ENCODE results near the gene CNPY1. TPM values are rescaled to one million over a fixed set of nuclear protein-coding genes. Genes with fewer than 3 reads are reported as not detected.

CNPY1 gene
- total RNA-seq, 1 donor from 2014 or later: not detected

DNA sequence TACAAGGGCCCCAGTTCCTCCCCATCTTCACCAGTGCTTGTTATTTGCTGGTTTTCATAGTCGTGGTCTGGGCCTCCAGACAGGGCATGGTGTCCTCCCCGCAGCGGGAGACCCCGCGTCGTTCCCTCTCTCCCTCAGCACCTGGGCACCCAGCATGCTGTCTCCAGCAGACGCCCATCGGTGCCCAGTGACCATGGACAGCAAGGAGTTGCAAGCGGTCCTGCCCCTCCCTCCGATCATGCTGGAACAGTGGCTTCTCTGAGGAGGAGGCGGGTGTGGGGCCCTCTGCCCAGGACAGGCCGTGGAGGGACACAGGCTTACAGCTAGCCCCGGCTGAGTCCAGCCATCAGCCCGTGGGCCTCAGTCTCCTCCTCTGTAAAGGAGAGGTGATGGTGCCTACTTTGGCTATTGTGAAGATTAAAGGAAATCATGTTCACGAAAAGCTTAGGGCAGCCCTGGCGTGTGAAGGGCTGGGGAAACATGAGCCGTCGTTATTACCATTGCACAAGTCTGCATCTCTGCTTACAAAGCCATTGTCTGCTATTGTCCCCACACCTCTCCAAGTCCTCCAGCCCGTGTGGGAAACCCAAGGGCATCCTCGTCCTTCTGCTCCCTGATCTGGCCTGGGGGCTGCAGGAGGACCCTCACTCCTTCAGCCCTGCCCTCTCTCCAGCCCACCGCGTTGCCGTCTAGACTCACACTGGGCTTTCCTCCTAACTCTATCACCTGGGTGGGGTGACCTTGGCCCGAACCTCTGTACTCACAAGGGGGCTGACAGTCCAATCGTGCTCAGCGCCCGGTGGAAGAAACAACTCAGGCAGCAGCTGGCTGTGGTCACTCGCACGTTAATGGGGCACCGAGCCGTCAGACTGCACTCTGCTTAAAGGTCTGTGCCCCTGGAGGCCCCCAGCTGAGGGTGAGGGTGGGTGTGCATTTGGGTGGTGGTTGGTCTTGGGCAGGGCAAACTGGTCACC, 58.6 kb downstream of the CNPY1 start:
- ATAC-seq: no peak
- DNase-seq (ENCODE audit: missing footprints): no peak
- intact Hi-C loops (cut with DNase I): no loop called here

- no peak for DNase-seq (ENCODE audit: missing footprints)
- no peak for ATAC-seq
- intact Hi-C loops (cut with DNase I): no loop called here
These were observed 59.4 kb downstream of the CNPY1 start for GRCh38 chr7:155486783-155487508.

DNA sequence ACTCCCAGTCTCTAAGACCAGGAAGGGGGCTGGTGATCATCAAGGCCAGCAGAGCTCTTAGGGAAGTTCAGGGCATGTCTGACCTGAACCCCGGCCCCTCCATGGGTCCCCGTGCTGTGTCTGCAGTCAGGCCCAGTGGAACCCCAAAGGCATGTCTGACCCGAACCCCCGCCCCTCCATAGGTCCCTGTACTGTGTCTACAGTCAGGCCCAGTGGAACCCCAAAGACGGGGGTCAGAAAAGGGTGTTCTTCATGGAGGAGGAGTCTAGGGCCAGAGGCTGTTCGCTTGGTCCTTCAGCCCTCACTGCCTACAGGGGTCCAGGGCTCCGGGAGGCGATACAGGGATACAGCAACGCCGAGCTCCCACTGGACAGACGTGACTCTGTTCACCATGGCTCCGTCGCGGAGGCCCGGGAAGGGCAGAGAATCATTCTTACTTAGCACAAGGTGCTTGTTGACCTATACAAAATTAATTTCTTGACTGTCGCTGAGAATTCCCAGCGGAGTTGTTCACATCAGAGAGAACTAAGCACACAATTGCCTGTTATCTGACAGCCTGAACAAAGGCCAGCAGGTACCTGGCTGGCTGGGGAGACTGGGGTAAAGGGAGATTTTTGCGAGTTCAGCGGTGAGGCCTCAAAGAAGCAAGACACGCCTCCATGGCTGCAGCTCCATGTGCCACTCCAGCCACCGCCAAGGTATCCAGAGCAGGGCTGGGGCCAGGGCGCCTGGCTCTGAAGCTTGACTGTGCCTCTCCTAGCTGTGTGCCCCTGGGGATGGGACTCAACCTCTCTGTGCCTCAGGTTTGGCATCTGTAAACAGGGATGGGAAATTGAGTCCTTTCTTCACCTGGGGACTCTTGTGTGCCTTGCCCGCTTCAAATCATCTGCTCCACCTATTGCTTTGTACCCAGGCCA, 61.6 kb downstream of the CNPY1 start:
- intact Hi-C loops (cut with DNase I): no loop called here
- ATAC-seq (no peak), DNase-seq (ENCODE audit: missing footprints) (no peak)

DNA sequence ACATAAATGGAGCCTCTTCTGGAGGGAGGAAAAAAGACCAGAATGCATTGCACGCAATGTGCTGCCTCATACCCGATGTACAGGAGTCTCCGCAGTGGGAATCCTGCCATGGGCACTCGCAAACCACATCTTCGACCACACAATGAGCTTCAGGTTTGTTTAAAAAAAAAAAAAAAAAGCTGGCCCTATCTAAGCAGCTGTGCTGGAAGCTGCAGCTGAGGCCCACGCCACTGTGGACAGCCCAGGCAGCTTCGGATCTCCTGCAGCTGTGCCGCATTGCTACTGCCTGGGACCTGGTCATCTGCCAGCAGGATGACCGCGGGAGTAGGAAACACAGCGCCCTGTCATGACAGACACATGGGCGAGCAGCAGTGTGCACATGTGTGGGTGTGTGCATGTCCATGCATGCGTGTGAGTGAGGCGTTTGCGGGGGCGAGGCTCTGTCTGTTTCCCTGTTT, 62.5 kb downstream of the CNPY1 start:
- DNase-seq (ENCODE audit: missing footprints): no peak
- intact Hi-C loops (cut with DNase I): no loop called here
- ATAC-seq: peak; percentile 28

DNA sequence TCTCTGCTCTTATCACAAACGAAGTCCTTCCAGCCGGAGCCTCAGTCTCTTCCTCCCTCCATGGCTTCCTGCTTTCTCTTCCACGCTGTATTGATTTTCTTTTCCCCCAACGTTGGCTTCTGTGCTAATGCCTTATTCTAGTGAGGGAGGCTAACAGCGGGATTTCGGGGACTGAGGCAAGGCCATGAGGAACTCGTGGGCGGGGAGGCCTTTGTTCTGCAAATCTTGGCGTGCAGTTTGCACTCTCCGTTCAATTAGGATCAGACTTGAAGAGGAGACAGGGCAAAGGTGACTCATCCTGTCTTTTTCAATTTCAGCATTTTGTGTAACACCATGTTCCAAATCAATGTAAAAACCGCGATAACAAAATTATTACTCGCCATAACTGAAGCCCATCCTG, 63.1 kb downstream of the CNPY1 start:
- ATAC-seq (no peak), DNase-seq (ENCODE audit: missing footprints) (no peak)
- intact Hi-C loops (cut with DNase I): no loop called here

- ATAC-seq: no peak
- intact Hi-C loops (cut with DNase I): no loop called here
- no peak for DNase-seq (ENCODE audit: missing footprints)
These were observed 63.7 kb downstream of the CNPY1 start for GRCh38 chr7:155482511-155483183.

DNA sequence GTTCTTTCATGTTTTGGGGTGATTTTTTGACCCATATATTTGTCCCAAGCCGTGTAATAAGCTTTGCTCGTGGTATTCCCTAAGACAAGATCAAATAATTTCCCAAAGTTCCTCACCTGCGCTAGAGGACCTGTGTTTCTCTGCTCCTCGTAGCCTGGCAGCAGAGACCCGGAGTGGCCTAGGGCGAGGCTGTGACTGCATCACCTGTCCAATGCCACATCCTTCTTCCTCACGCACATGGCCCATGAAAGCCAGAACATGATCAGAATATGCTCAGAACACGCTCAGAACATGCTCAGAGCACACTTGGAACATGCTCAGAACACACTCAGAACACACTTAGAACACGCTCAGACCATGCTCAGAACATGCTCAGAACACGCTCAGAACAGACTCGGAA, 64.6 kb downstream of the CNPY1 start:
- DNase-seq (ENCODE audit: missing footprints) (no peak), ATAC-seq (no peak)
- intact Hi-C loops (cut with DNase I): no loop called here

- intact Hi-C loops (cut with DNase I): no loop called here
- DNase-seq (ENCODE audit: missing footprints): no peak
- ATAC-seq: no peak
These were observed 68.9 kb downstream of the CNPY1 start for GRCh38 chr7:155477476-155477875.

GRCh38 chr7:155471718-155472117, 74.6 kb downstream of the CNPY1 start:
- ATAC-seq (no peak), DNase-seq (ENCODE audit: missing footprints) (no peak)
- intact Hi-C loops (cut with DNase I): no loop called here

DNA sequence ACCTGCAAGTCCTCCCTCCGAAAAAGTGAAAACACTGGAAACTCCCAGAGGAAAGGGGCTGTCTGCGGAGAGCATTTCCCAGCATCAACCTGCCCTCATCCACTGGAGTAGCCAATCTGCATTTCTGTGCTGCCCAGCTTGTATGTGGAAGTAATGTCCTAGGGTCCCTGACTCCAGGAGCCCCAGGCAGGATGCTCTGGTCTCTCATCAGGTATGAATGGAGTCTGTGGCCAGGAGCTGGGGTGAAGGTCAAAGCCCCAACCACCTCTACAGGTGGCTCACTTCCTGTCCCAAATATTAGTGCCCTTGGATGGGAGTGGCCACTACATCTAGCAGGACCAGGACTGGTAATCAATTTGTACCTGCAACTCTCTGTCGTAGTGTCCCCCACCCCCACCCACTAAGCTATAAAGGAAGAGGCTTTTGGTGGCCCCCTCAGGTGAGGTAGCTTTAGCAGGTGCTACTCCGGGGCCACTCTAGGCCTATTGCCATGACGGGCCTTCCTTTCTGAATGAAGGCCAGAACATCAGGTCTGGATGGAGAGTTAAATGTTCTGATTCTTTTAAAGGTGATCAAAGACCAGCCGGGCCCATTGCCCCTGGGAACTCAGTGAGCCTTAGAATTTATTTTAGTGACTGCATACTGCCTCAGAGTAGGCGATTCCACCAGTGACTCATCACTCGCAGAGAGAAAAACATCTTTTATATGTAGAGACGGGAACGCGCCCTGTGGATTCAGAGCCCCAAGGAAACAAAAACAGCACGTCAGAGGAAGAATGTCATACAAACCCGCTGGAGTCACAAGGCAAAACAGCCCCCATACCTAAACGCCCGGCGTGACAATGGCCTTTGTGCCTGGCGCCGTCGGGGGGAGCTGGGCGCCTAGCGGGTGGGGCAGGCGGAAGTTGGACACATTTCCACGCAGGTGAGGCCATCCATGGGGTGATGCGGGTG, 75.4 kb downstream of the CNPY1 start:
- ATAC-seq: no peak
- intact Hi-C loops (cut with DNase I): no loop called here

DNA sequence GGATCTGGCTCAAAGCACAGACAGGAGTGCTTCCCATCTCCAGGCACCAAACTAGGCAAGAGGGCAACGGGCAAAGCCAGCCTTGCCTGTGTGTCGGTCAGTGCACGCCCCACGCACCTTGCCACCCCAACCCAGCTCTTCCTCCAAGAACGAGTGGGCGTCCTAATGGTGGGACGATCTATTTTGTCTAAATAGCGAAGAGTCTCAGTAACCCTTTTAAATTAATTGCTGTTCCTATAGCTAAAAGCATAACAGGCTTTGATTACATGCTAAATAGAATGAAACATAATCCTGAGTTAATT, 76.2 kb downstream of the CNPY1 start:
- intact Hi-C loops (cut with DNase I): no loop called here
- DNase-seq (ENCODE audit: missing footprints): no peak
- ATAC-seq: no peak

More for the DNA sequence above, 75.4 kb downstream of the CNPY1 start:
- DNase-seq (ENCODE audit: missing footprints): no peak

- DNase-seq (ENCODE audit: missing footprints) (no peak), ATAC-seq (no peak)
- intact Hi-C loops (cut with DNase I): no loop called here
These were observed 76.8 kb downstream of the CNPY1 start for GRCh38 chr7:155469311-155470185.

GRCh38 chr7:155468785-155469148, 77.6 kb downstream of the CNPY1 start:
- ATAC-seq: no peak
- DNase-seq (ENCODE audit: missing footprints): no peak
- intact Hi-C loops (cut with DNase I): no loop called here

DNA sequence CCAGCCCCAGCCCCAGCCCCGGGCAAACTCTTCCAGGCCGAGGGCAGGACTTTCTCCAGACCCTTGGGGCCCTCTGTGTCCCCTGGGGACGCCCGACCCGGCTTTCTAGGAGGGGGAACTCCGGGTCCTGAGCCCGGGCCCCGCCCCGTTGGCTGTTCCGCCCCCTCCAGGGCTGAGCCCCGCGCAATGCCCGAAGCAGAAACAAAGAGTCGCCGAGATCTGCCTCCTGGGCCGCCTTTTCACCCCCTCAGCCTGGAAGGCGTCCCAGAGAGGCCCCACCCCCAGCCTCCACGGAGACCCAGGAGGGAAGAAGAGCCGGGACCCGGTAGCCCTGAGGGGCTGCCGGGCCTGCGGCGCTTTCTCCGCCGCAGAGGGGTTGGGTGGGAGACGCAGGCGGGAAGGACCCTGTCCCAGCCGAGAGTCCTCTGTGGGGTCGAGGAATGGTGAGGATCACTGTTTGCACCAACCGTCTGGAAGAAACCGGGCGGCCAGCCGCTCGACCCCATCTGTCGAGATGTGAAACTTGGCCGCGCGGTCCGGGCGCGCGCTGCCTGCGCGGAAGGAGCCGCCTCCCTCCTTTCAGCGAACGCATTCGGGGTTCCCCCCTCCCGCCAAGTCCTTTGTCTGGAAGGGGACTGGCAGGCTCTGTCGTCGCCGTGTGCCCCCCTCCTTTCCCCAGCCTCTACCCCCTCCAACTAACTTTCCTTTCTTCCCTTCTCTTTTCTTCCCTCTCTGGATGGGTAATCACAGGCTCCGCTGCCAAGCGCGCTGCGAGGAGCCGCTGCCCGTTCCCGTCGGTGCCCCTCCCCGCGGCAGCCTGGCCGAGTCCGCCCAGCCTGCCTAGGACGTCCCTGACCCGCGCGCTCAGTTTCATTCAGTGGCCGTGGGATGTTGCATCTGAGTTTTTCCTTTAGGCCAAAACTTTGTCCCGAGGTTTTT, 78.2 kb downstream of the CNPY1 start:
- DNase-seq (ENCODE audit: missing footprints) (no peak), ATAC-seq (no peak)
- intact Hi-C loops (cut with DNase I): no loop called here

DNA sequence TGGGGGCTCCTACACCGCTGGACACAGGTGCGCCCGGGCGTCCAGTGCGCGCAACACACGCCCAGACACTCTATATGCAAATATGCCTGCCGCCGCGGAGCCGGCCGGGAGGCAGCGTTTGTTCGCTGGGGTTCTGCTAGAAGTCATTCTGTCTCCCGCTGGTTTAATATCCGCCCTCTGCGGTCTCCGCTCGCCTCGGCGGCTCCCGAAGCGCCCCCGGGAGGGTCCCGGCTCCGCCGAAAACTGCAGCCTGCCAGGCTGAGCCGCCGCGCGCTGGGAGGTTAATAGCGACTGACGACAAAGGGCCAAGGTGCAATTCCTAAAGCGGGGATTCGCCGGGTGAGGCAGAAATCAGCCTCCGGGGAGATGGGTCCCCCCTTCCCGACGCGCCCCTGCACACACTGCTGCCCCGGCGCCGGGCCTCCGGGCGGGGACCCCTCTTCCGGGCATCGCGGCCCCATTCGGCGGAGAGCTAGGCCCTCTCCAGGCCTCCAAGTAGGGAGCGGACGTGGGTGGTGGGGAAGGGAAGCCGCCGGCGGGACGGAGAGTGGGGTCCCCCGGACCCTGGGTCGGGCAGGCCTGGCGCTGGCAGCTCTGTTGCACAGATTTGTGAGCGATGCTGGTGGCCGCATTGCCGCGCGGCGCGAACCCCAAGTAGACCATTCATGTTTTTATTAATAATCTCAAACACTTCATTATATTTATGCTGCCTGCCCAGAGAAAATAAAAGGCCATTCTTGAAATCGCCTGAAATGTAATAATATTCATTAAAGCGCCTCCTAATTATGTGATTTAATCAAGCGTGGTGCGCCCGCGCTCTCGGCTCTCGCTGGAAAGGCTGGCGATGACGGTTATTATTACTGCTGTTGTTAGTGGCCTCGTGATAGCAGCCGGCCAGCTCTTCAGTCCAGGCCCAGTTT, 79.3 kb downstream of the CNPY1 start:
- DNase-seq (ENCODE audit: missing footprints) (no peak), ATAC-seq (no peak)
- intact Hi-C loops (cut with DNase I): no loop called here

Measured in Right ventricle myocardium inferior (tissue), 1 donor.